HPDE6-E6E7 (cell line): ENCODE data around the gene LHFPL5.

Source experiments
- DNase-seq: peaks from one replicate; pipeline ENCODE4 v3.0.0; 2011; ENCODE audit warnings: missing footprints; ENCODE audit errors: extremely low spot score

LHFPL5 gene

GRCh38 chr6:35804996-35805736, at the start of gene LHFPL5:
Gene LHFPL5, plus strand, starts transcription at chr6:35805352. Its CDS starts 319 bp downstream, at chr6:35805671.
- DNase-seq: peak; percentile 58

- DNase-seq: no peak
Observed at GRCh38 chr6:35757456-35758123, 47.6 kb upstream of the LHFPL5 start.

- DNase-seq: no peak
Observed at GRCh38 chr6:35759426-35759825, 45.7 kb upstream of the LHFPL5 start.

GRCh38 chr6:35765739-35766138, 39.4 kb upstream of the LHFPL5 start:
- DNase-seq: no peak

GRCh38 chr6:35769211-35769610, 35.9 kb upstream of the LHFPL5 start:
- DNase-seq: no peak

- no peak for DNase-seq
Observed at GRCh38 chr6:35771343-35771627, 33.9 kb upstream of the LHFPL5 start.

GRCh38 chr6:35774116-35774794, 30.9 kb upstream of the LHFPL5 start:
- no peak for DNase-seq

- no peak for DNase-seq
Observed at GRCh38 chr6:35775031-35775430, 30.1 kb upstream of the LHFPL5 start.

- no peak for DNase-seq
Observed at GRCh38 chr6:35776364-35777215, 28.6 kb upstream of the LHFPL5 start, which contains the start of gene CLPSL2. Gene CLPSL2, plus strand, starts transcription at chr6:35776598. Its CDS starts 21 bp downstream, at chr6:35776619.

- DNase-seq: no peak
Observed at GRCh38 chr6:35777356-35778102, 27.6 kb upstream of the LHFPL5 start.

- no peak for DNase-seq
Observed at GRCh38 chr6:35778437-35778836, 26.7 kb upstream of the LHFPL5 start.

- no peak for DNase-seq
Observed at GRCh38 chr6:35780719-35781118, 24.4 kb upstream of the LHFPL5 start, which contains the start of gene CLPSL1. Gene CLPSL1, plus strand, starts transcription at chr6:35781019. Its CDS starts 92 bp downstream, at chr6:35781111.

GRCh38 chr6:35781290-35781689, 23.9 kb upstream of the LHFPL5 start:
- DNase-seq: no peak

- peak; percentile 52 for DNase-seq
Observed at GRCh38 chr6:35782424-35782823, 22.7 kb upstream of the LHFPL5 start.

GRCh38 chr6:35784200-35784599, 21.0 kb upstream of the LHFPL5 start:
- no peak for DNase-seq

- DNase-seq: no peak
Observed at GRCh38 chr6:35786272-35786671, 18.9 kb upstream of the LHFPL5 start.

- DNase-seq: no peak
Observed at GRCh38 chr6:35786810-35787209, 18.3 kb upstream of the LHFPL5 start.

- no peak for DNase-seq
Observed at GRCh38 chr6:35787266-35788218, 17.6 kb upstream of the LHFPL5 start.

- no peak for DNase-seq
Observed at GRCh38 chr6:35788423-35788982, 16.6 kb upstream of the LHFPL5 start.

- DNase-seq: no peak
Observed at GRCh38 chr6:35790683-35791082, 14.5 kb upstream of the LHFPL5 start.
